HG03442 (cell line): ENCODE data around the gene C5AR1.
"Not testable (repeated sequence)": the region's sequence is repeated elsewhere in the genome, so short reads cannot be mapped to it uniquely, and the experiment has no call there.

Source experiments
- ATAC-seq: cut with Tn5 transposase; IDR thresholded peaks from one replicate; pipeline ENCODE4 v1.9.1; 2021; ENCODE audit warnings: mild to moderate bottlenecking, moderate library complexity; ENCODE audit not compliant: unreplicated experiment

The C5AR1 gene

DNA sequence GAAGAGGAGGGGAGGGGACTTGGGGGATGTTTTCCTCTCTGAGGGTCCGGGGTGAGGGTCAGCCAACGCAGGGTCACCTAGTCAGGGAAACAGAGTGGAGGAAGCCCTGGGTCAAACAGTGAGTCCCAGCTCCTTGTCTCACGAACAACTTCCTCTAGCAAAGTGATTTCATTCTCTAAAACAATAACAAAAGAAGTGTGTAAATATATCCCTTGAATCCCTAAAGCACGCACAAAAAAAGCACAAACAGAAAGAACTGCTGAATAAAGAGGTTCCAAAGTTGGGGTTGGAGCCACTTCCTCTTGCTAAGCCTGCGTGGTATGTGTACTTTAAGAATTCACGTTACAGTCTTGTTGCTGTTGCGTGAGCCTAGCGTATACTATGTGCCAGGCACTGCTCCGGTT lies 20.8 kb downstream of the C5AR1 start:
- ATAC-seq, result no peak

DNA sequence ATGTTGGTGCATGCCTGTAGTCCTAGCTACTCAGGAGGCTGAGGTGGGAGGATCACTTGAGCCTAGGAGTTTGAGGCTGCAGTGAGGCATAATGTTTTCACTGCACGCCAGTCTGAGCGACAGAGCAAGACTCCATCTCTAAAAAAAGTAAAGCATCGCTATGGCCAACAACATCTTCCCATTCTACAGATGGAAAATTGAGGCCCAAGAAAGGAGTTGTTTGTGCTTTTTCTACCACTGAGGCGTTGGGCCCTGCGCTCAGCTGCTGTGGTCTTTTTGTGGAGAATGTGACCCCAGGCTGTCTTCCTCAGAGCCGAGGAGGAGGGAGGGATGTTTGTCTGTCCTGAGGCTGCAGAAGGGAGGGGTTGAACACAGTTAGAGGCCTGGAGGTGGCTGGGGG lies 21.8 kb downstream of the C5AR1 start:
- ATAC-seq, result no peak

DNA sequence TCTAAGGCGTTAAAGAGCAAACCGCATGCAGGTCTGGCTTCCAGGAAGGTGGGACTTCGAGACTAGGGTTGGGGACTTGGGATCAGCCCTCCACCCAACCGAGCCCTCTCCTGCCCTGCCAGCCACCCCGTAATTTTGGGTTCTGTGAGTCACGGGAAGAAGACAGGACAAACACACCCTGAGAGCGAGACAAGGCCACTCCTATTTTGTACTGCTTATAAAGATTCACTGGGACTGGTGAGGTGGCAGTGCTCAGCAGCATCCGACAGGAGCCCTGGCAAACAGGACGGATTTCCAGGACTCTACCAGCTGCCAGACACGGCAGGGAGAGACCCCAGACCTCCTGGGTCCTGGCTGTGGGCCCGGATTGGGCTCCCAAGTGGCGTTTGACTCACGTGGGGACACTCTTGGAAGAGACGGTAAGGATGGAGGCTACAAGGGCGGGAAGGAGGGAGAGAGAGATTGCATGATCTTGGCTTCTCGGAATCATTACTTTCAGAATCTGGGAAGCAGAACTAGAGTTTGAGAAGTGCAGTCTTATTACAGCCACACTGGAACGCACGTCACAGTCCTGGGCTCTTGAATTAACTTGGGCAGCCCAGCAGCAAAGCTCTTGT lies 22.4 kb downstream of the C5AR1 start, which contains the start of gene C5AR2:
C5AR2 (plus strand) TSS at position 245 of the 617 bp plus-strand sequence. CDS start 8,625 bp downstream, outside the sequence.
- no peak for ATAC-seq

DNA sequence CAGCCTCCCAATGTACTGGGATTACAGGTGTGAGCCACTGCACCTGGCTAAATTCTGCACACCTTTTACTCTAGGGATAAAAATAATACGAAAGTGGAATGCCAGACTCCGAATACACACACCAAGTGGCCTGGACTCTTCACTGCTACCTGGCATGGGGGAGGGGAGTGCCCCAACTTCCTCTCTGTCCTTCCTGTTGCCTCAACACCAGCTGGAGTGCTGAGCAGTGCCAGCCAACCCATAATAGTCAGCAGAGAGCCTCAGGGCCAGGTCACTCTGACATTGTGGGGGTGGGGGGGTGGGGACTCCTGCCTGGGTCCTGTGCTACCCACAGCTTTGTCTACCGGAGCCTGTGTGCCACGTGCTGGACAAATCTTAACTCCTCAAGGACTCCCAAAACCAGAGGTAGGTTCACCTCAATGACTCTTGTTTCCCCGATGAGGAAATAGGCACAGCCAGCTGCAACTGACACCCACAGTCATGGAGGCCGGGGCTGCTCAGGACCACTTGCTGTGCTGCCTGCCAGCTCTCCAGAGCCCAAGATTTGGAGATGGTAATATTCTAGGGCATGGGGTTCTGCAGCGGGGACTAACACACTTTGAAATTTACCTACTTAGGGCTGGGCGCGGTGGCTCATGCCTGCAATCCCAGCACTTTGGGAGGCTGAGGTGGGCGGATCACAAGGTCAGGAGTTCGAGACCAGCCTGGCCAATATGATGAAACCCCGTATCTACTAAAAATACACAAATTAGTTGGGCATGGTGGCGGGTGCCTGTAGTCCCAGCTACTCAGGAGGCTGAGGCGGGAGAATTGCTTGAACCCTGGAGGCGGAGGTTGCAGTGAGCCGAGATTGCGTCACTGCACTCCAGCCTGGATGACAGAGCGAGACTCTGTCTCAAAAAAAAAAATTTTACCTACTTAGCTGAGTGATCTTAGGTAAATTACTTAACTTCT lies 27.4 kb downstream of the C5AR1 start:
- ATAC-seq, result not testable (repeated sequence)

GRCh38 chr19:47339196-47339880 lies 29.7 kb downstream of the C5AR1 start:
- ATAC-seq, result no peak

DNA sequence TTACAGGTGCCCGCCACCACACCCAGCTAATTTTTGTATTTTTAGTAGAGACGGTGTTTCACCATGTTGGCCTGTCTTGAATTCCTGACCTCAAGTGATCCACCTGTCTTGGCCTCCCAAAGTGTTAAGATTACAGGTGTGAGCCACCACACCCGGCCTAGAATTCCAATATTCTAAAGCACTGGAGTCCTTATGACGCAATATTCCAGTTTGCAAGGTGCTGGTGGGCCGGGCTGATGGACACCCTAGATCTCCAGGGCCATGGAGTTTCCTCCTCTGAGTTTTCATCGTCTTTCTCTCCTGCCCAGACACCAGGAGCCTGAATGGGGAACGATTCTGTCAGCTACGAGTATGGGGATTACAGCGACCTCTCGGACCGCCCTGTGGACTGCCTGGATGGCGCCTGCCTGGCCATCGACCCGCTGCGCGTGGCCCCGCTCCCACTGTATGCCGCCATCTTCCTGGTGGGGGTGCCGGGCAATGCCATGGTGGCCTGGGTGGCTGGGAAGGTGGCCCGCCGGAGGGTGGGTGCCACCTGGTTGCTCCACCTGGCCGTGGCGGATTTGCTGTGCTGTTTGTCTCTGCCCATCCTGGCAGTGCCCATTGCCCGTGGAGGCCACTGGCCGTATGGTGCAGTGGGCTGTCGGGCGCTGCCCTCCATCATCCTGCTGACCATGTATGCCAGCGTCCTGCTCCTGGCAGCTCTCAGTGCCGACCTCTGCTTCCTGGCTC lies 31.0 kb downstream of the C5AR1 start:
- ATAC-seq, result no peak

GRCh38 chr19:47341734-47342133 lies 32.1 kb downstream of the C5AR1 start:
- no peak for ATAC-seq

GRCh38 chr19:47343194-47343802 lies 33.6 kb downstream of the C5AR1 start:
- no peak for ATAC-seq

GRCh38 chr19:47344425-47344824 lies 34.8 kb downstream of the C5AR1 start:
- ATAC-seq, result no peak

- ATAC-seq, result not testable (repeated sequence)
Measured at GRCh38 chr19:47346024-47346423, 36.4 kb downstream of the C5AR1 start.

GRCh38 chr19:47348819-47349795 lies 39.4 kb downstream of the C5AR1 start, which contains the start of gene DHX34:
Gene DHX34 (plus strand): TSS chr19:47349315. CDS start chr19:47353031, 3,716 bp downstream.
- peak; percentile 89 for ATAC-seq

DNA sequence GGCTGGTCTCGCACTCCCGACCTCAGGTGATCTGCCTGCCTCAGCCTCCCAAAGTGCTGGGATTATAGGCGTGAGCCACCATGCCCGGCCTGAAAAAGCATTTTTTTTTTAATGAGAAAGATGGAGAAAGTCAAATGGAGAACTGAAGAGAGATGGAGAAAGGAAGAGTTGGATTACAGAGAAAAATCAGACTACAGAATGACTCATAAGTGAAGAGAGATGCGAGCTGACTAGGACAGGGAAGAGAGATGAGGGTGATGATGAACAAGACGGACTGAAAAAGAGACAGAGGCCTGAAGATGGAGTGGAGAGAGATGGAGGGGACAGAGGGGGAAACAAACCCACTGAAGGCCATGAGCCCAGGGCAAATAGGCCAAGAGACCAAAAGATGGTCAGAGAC lies 41.0 kb downstream of the C5AR1 start:
- no peak for ATAC-seq

- ATAC-seq, result no peak
Measured at GRCh38 chr19:47351548-47351947, 41.9 kb downstream of the C5AR1 start.

GRCh38 chr19:47352095-47352494 lies 42.4 kb downstream of the C5AR1 start:
- no peak for ATAC-seq

DNA sequence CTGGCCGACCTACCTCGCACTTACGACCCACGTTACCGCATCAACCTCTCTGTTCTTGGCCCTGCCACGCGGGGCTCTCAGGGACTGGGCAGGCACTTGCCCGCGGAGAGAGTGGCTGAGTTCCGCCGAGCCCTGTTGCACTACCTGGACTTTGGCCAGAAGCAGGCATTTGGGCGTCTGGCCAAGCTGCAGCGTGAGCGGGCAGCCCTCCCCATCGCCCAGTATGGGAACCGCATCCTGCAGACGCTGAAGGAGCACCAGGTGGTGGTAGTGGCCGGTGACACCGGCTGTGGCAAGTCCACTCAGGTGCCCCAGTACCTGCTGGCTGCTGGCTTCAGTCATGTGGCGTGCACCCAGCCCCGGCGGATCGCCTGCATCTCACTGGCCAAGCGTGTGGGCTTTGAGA lies 43.6 kb downstream of the C5AR1 start:
- no peak for ATAC-seq

DNA sequence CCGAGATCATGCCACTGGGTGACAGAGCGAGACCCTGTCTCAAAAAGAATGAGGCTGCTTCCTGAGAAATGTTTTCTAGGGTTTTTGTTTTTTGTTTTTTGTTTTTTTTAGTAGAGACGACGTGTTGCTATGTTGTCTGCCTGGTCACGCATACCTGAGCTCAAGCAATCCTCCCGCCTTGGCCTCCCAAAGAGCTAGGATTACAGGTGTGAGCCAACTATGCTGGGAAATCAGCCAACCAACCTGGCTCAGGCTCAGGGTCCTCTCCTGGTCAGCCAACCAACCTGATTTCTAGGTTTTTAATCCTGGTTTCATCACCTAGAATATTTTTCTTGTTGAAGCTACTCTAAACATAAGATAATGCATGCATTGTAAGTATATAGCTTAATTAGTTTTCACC lies 47.2 kb downstream of the C5AR1 start:
- no peak for ATAC-seq

DNA sequence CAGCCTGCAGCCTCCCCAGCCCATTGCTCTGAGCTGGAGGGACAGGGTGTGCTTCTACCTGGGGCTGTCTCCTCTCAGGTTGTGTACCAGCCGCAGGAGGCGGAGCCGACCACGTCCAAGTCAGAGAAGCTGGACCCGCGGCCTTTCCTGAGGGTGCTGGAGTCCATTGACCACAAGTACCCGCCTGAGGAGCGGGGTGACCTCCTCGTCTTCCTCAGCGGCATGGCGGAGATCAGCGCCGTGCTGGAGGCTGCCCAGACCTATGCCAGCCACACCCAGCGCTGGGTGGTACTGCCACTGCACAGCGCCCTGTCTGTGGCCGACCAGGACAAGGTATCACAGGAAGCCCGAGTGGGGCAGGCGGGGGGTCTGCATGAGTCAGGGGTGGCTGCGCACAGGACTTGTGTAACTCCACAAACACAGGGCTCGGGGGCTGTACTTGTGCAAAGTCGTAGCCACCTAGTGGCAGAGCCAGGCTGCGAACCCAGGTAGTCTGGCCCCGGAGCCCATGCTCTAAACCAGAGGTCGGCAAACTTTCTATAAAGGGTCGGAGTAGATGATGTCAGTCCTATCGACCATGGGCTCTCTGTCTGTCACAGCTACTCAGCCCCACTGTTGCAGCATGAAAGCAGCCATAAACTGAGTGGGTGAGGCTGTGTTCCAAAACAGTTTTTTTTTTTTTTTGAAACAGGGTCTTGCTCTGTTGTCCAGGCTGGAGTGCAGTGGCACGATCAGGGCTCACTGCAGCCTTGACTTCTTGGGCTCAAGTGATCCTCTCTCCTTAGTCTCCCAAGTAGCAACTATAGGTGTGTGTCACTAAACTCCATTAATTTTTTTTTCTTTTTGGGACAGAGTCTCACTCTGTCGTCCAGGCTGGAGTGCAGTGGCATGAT lies 48.4 kb downstream of the C5AR1 start:
- no peak for ATAC-seq

DNA sequence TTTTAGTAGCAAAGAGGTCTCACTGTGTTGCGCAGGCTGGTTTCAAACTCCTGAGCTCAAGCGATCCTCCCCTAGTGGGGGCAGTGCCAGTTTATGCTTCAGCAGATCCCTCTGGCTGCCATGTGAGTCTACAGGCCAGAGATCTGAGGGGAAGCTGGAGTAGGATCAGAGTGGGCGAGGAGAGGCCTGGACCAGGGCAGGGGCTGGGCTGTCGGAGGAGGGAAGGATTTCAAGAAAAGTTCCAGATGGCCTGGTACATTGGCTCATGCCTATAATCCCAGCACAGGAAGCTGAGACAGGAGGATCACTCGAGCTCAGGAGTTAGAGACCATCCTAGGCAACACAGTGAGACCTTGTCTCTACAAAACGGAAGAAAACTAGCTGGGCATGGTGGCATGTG lies 49.3 kb downstream of the C5AR1 start:
- no peak for ATAC-seq
